Fibroblast of pulmonary artery (primary cell): ENCODE measurements around the gene CDK5RAP3.
"Not testable (repeated sequence)": the region's sequence is repeated elsewhere in the genome, so short reads cannot be mapped to it uniquely, and the experiment has no call there.

Experiments
- DNase-seq: peaks from one replicate; pipeline ENCODE4 v3.0.0-alpha.2; 2010; ENCODE audit warnings: low read depth
- H3K4me3 ChIP-seq: replicated peaks from 2 replicates; pipeline ENCODE4 v1.5.1; 2011; ENCODE audit warnings: low read depth, mild to moderate bottlenecking, control low read depth, low read length, moderate library complexity
- TF ChIP-seq, protein P1 (sequence below): IDR thresholded peaks from 2 replicates; pipeline ENCODE4 v1.5.1; 2011; ENCODE audit warnings: mild to moderate bottlenecking, control low read depth, low read length, inconsistent platforms; ENCODE audit errors: missing control alignments

CDK5RAP3 gene

GRCh38 chr17:48013876-48014594 lies 43.1 kb downstream of the CDK5RAP3 start:
- TF ChIP-seq, protein P1, sequence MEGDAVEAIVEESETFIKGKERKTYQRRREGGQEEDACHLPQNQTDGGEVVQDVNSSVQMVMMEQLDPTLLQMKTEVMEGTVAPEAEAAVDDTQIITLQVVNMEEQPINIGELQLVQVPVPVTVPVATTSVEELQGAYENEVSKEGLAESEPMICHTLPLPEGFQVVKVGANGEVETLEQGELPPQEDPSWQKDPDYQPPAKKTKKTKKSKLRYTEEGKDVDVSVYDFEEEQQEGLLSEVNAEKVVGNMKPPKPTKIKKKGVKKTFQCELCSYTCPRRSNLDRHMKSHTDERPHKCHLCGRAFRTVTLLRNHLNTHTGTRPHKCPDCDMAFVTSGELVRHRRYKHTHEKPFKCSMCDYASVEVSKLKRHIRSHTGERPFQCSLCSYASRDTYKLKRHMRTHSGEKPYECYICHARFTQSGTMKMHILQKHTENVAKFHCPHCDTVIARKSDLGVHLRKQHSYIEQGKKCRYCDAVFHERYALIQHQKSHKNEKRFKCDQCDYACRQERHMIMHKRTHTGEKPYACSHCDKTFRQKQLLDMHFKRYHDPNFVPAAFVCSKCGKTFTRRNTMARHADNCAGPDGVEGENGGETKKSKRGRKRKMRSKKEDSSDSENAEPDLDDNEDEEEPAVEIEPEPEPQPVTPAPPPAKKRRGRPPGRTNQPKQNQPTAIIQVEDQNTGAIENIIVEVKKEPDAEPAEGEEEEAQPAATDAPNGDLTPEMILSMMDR: no peak
- no peak overlapping the region for H3K4me3 ChIP-seq
- DNase-seq: no peak

- DNase-seq: no peak
- TF ChIP-seq, protein P1: no peak
These were observed 43.7 kb downstream of the CDK5RAP3 start for GRCh38 chr17:48014595-48015111.

GRCh38 chr17:48016112-48016511 lies 45.2 kb downstream of the CDK5RAP3 start:
- H3K4me3 ChIP-seq: no peak overlapping the region
- TF ChIP-seq, protein P1: no peak
- DNase-seq: peak; percentile 86

More at GRCh38 chr17:48014595-48015111, 43.7 kb downstream of the CDK5RAP3 start:
- no peak overlapping the region for H3K4me3 ChIP-seq

- not testable (repeated sequence) for DNase-seq, H3K4me3 ChIP-seq
These were observed 46.9 kb downstream of the CDK5RAP3 start for GRCh38 chr17:48017817-48018158.

- TF ChIP-seq, protein P1: no peak
- no peak overlapping the region for H3K4me3 ChIP-seq
- DNase-seq: no peak
These were observed 51.0 kb downstream of the CDK5RAP3 start for GRCh38 chr17:48021934-48022333.

DNA sequence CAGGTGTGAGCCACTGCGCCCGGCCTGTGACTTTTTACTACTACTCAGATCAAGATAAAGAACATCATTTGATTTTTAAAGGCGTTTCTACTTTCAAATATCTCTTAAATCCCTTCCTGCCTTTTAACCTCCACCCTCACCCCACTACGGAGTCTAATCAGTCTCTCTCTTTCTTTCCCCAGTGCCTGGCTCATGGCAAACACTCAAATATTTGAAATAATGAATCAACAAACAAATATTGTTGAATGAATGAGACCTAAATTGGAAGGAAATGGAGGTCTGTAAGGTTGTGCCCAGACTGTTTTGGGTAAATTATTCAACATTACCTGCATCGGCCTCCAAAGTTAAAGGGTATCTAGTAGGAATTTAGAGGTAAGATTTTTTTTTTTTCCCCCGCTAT lies 52.0 kb downstream of the CDK5RAP3 start:
- H3K4me3 ChIP-seq: no peak overlapping the region
- TF ChIP-seq, protein P1: no peak
- no peak for DNase-seq

GRCh38 chr17:48023400-48024148 lies 52.7 kb downstream of the CDK5RAP3 start:
- TF ChIP-seq, protein P1: no peak
- peak; percentile 50 for DNase-seq
- peak overlapping the region; percentile 55 for H3K4me3 ChIP-seq
